HL-60 (cell line): ENCODE data around the gene MZT1.

Experiments used
- DNase-seq, 2 experiments: peaks; one replicate each; pipeline ENCODE4 v3.0.0-alpha.2; 2010 to 2020; ENCODE audit warnings: low read depth in 1 of 2, low spot score in 1 of 2
- H3K27ac ChIP-seq: fragments of 250-450 bp; sonication (Bioruptor Pico); replicated peaks from 2 replicates; pipeline ENCODE4 v1.5.1; 2020; ENCODE audit warnings: mild to moderate bottlenecking, moderate library complexity
- H3K27me3 ChIP-seq: fragments of 250-450 bp; sonication (Bioruptor Pico); 2 replicates; pipeline ENCODE4 v1.5.1; 2021; ENCODE audit warnings: mild to moderate bottlenecking, moderate library complexity; ENCODE audit not compliant: insufficient read depth, poor library complexity, severe bottlenecking
- H3K4me3 ChIP-seq: replicated peaks from 2 replicates; pipeline ENCODE4 v1.5.1; 2011; ENCODE audit warnings: mild to moderate bottlenecking, control low read depth, low read length; ENCODE audit not compliant: insufficient read depth
- CTCF ChIP-seq: IDR thresholded peaks from one replicate; pipeline ENCODE4 v1.5.1; 2011; ENCODE audit warnings: low read length, control low read depth, inconsistent platforms; ENCODE audit not compliant: insufficient read depth
- GABPA ChIP-seq: IDR thresholded peaks from 2 replicates; pipeline ENCODE4 v1.6.1; 2012; ENCODE audit warnings: low read depth
- POLR2AphosphoS5 ChIP-seq: IDR thresholded peaks from 2 replicates; pipeline ENCODE4 v1.6.1; 2012; ENCODE audit warnings: low read depth
- REST ChIP-seq: IDR thresholded peaks from 2 replicates; pipeline ENCODE4 v1.6.1; 2012; ENCODE audit warnings: low read depth; ENCODE audit not compliant: insufficient replicate concordance
- SPI1 ChIP-seq: IDR thresholded peaks from 2 replicates; pipeline ENCODE4 v1.6.1; 2012; ENCODE audit warnings: low read depth, mild to moderate bottlenecking, borderline replicate concordance

Gene MZT1

GRCh38 chr13:72745260-72745659 lies 17.8 kb upstream of the MZT1 start:
- TF ChIP-seq GABPA (no peak), POLR2AphosphoS5 (no peak), REST (no peak), CTCF (no peak)
- Histone ChIP-seq H3K4me3 (no peak overlapping the region), H3K27me3 (no peaks in the 10 kb centered on the region), H3K27ac (no peak overlapping the region)
- DNase-seq, result no peak

GRCh38 chr13:72740015-72740414 lies 12.6 kb upstream of the MZT1 start:
- no peak for DNase-seq
- Histone ChIP-seq H3K4me3 (no peak overlapping the region), H3K27ac (no peak overlapping the region), H3K27me3 (no peaks in the 10 kb centered on the region)
- no peak for TF ChIP-seq CTCF
- TF ChIP-seq REST, result no peak
- TF ChIP-seq SPI1, result no peak
- no peak for TF ChIP-seq GABPA
- TF ChIP-seq POLR2AphosphoS5, result no peak

- DNase-seq, result no peak
- Histone ChIP-seq H3K27me3 (no peaks in the 10 kb centered on the region), H3K4me3 (no peak overlapping the region), H3K27ac (no peak overlapping the region)
- TF ChIP-seq POLR2AphosphoS5 (no peak), REST (no peak), CTCF (no peak), SPI1 (no peak), GABPA (no peak)
Measured at GRCh38 chr13:72737033-72737432, 9.6 kb upstream of the MZT1 start.
